GM19372 (cell line): Measurements from ENCODE around the gene GET4.

Experiments used
- ATAC-seq: cut with Tn5 transposase; IDR thresholded peaks from one replicate; pipeline ENCODE4 v1.9.1; 2021; ENCODE audit warnings: mild to moderate bottlenecking, low read depth, moderate library complexity; ENCODE audit not compliant: unreplicated experiment

GET4 gene

GRCh38 chr7:910931-911431 lies 34.6 kb downstream of the GET4 start:
- ATAC-seq = no peak

GRCh38 chr7:911791-912480 lies 35.6 kb downstream of the GET4 start:
- ATAC-seq = no peak

GRCh38 chr7:913736-914520 lies 37.6 kb downstream of the GET4 start:
- ATAC-seq = no peak

GRCh38 chr7:914521-915194 lies 38.3 kb downstream of the GET4 start:
- ATAC-seq = no peak

GRCh38 chr7:915291-916218 lies 39.2 kb downstream of the GET4 start:
- ATAC-seq = no peak

- ATAC-seq = no peak
Observed at GRCh38 chr7:916291-916941, 40.1 kb downstream of the GET4 start.

GRCh38 chr7:917255-918117 lies 41.1 kb downstream of the GET4 start:
- no peak for ATAC-seq

GRCh38 chr7:918118-918425 lies 41.7 kb downstream of the GET4 start:
- no peak for ATAC-seq

GRCh38 chr7:918441-919113 lies 42.2 kb downstream of the GET4 start:
- no peak for ATAC-seq

- ATAC-seq = no peak
Observed at GRCh38 chr7:919114-919442, 42.7 kb downstream of the GET4 start.

- no peak for ATAC-seq
Observed at GRCh38 chr7:919924-920341, 43.6 kb downstream of the GET4 start.

GRCh38 chr7:920351-921070 lies 44.2 kb downstream of the GET4 start:
- no peak for ATAC-seq

- no peak for ATAC-seq
Observed at GRCh38 chr7:921071-921461, 44.7 kb downstream of the GET4 start.

- ATAC-seq = no peak
Observed at GRCh38 chr7:921581-922333, 45.4 kb downstream of the GET4 start.

- ATAC-seq = no peak
Observed at GRCh38 chr7:922334-923107, 46.2 kb downstream of the GET4 start.
